K562 (cell line): Measurements from ENCODE around the gene VCX3B. TPM values are rescaled to one million over a fixed set of nuclear protein-coding genes. Genes with fewer than 3 reads are reported as not detected.

Experiments used
- ATAC-seq: fragments of 200-7000 bp; cut with Tn5 transposase; 3 replicates; pipeline ENCODE4 v1.9.1; 2020; ENCODE audit warnings: moderate library complexity
- BruUV-seq: library from RNA; stranded (reverse); fragments of 400-500 nt; replicated peaks from 2 replicates; lab custom pipeline; 2021; lab: Mats Ljungman, UMichigan
- CTCF ChIA-PET: fragments of 300-600 bp; formaldehyde crosslinking; extraction: SDS; loops from one replicate; lab custom pipeline; 2021; ENCODE audit warnings: low intra/inter-chr PET ratio; lab: Yijun Ruan, JAX
- POLR2A ChIA-PET: fragments of 300-600, 350-650 bp; sonication (Branson Sonifier 250); formaldehyde crosslinking; extraction: SDS; loops from one replicate; lab custom pipeline; 2021; ENCODE audit warnings: antibody characterized with exemption, inconsistent platforms; lab: Yijun Ruan, JAX
- DNase-seq, 4 experiments: peaks; one replicate each; pipeline versions ENCODE4 v3.0.0 to v3.0.0-alpha.2; 2011 to 2018; ENCODE audit warnings: low spot score in 3 of 4, mixed read lengths in 3 of 4; ENCODE audit errors: extremely low read depth in 1 of 4
- FAIRE-seq: peaks from 2 replicates; lab custom pipeline; 2011; peaks lifted over from hg19 to GRCh38; lab: Jason Lieb, UNC
- H2AFZ ChIP-seq: 2 replicates; pipeline ENCODE4 v1.6.0; 2011; ENCODE audit warnings: low read depth, low read length, control low read depth, inconsistent platforms
- H3K27ac ChIP-seq: fragments of 200-600 bp; 3 replicates; pipeline ENCODE4 v1.8.0; 2011; ENCODE audit warnings: low read depth, mild to moderate bottlenecking, control low read depth, inconsistent platforms, low read length, moderate library complexity, mixed read lengths; ENCODE audit errors: extremely low read depth
- H3K27me3 ChIP-seq, 2 experiments: fragments of 300-600 bp in 1 of 2; 2 replicates in 1 of 2; 3 replicates in 1 of 2; pipeline versions ENCODE4 v1.6.0 to v1.8.0; 2011; ENCODE audit warnings: inconsistent platforms in 2 of 2, low read length in 2 of 2, mild to moderate bottlenecking in 1 of 2, mixed read lengths in 1 of 2, moderate library complexity in 1 of 2; ENCODE audit not compliant: control insufficient read depth in 2 of 2, insufficient read depth in 2 of 2
- H3K36me3 ChIP-seq: fragments of 300-600 bp; 3 replicates; pipeline ENCODE4 v1.8.0; 2011; ENCODE audit warnings: mild to moderate bottlenecking, low read length, inconsistent platforms; ENCODE audit not compliant: control insufficient read depth, insufficient read depth
- H3K4me1 ChIP-seq, 2 experiments: fragments of 200-600 bp in 1 of 2; replicated peaks in 1 of 2; 2 replicates in 1 of 2; 3 replicates in 1 of 2; pipeline versions ENCODE4 v1.5.1 to v1.8.0; 2011; ENCODE audit warnings: inconsistent platforms in 2 of 2, low read length in 2 of 2, mild to moderate bottlenecking in 1 of 2, mixed read lengths in 1 of 2, moderate library complexity in 1 of 2; ENCODE audit not compliant: control insufficient read depth in 2 of 2, insufficient read depth in 2 of 2
- H3K4me2 ChIP-seq: 2 replicates; pipeline ENCODE4 v1.6.1; 2011; ENCODE audit warnings: low read length, control low read depth, inconsistent platforms, mixed read lengths; ENCODE audit not compliant: insufficient read depth
- H3K4me3 ChIP-seq: fragments of 200-600 bp; sonication (generic), shearing (Covaris generic); 2 replicates; pipeline ENCODE4 v1.5.1; 2016; ENCODE audit warnings: control low read depth, inconsistent platforms
- H3K79me2 ChIP-seq: fragments of 200-600 bp; 3 replicates; pipeline ENCODE4 v1.8.0; 2011; ENCODE audit warnings: low read length, inconsistent platforms; ENCODE audit not compliant: control insufficient read depth, insufficient read depth
- H3K9ac ChIP-seq, 2 experiments: 2 replicates each; pipeline versions ENCODE4 v1.6.0 to v1.6.1; 2011; ENCODE audit warnings: low read depth in 2 of 2, low read length in 2 of 2, control low read depth in 1 of 2, inconsistent platforms in 1 of 2, mild to moderate bottlenecking in 1 of 2, mixed read lengths in 1 of 2; ENCODE audit not compliant: insufficient read depth in 1 of 2
- H3K9me1 ChIP-seq: one replicate; pipeline ENCODE4 v1.6.0; 2011; ENCODE audit warnings: inconsistent platforms, mild to moderate bottlenecking, low read length, moderate library complexity; ENCODE audit not compliant: control insufficient read depth, insufficient read depth
- H3K9me3 ChIP-seq: replicated peaks from 2 replicates; pipeline ENCODE4 v1.5.1; 2011; ENCODE audit warnings: low read depth, low read length, inconsistent platforms; ENCODE audit not compliant: control insufficient read depth, insufficient read depth
- H4K20me1 ChIP-seq: replicated peaks from 2 replicates; pipeline ENCODE4 v1.6.1; 2011; ENCODE audit warnings: low read length, inconsistent platforms, mixed read lengths; ENCODE audit not compliant: control insufficient read depth, insufficient read depth
- ADNP ChIP-seq: fragments of 200-800 bp; sonication (Bioruptor generic); IDR thresholded peaks from 2 replicates; pipeline ENCODE4 v1.6.1; 2016; ENCODE audit warnings: missing genetic modification characterization, missing compliant biosample characterization
- HNRNPK ChIP-seq: fragments of 200-400 bp; formaldehyde crosslinking; IDR thresholded peaks from one replicate; pipeline ENCODE4 v1.6.1; 2018; ENCODE audit warnings: mild to moderate bottlenecking, low read depth, low read length; ENCODE audit not compliant: poor library complexity, severe bottlenecking
- MTA2 ChIP-seq: fragments of 450-650 bp; IDR thresholded peaks from 2 replicates; pipeline ENCODE4 v1.6.1; 2016; ENCODE audit warnings: low read depth
- SMC3 ChIP-seq: conservative IDR thresholded peaks from 2 replicates; pipeline ENCODE4 v1.6.1; 2011; ENCODE audit warnings: low read depth, low read length, improper control_type of control experiment; ENCODE audit not compliant: insufficient read depth
- TAF1 ChIP-seq: IDR thresholded peaks from 2 replicates; pipeline ENCODE4 v1.6.1; 2011; ENCODE audit warnings: mild to moderate bottlenecking, low read length, moderate library complexity; ENCODE audit not compliant: insufficient read depth, control insufficient read depth, severe bottlenecking; ENCODE audit errors: extremely low read depth
- in situ Hi-C: fragments of 300-500 bp; cut with MboI; formaldehyde crosslinking; loops from 4 replicates; pipeline ENCODE4 v1.15.0; 2018; ENCODE audit warnings: inconsistent platforms, mixed read lengths
- intact Hi-C: fragments of 100-400 bp; cut with micrococcal nuclease; formaldehyde crosslinking; loops from 2 replicates; pipeline ENCODE4 v1.14.2; 2022
- polyA plus RNA-seq, 8 experiments: library from polyadenylated mRNA; depleted of rRNA in 4 of 8; stranded (reverse) in 5 of 8; unstranded in 3 of 8; fragments of >200 nt; fragmentation: Nextera tagmentation in 2 of 8; fragmentation: Illumina TruSeq in 1 of 8; extraction: Ambion mirVana in 2 of 8; extraction: Trizol in 1 of 8; gene quantifications; 2 replicates each; pipeline versions ENCODE4 v1.2.1 to v1.2.3, GENCODE V29; 2011 to 2014; ENCODE audit warnings: inconsistent platforms in 1 of 8, missing spikeins in 1 of 8
- total RNA-seq, 7 experiments: library from RNA; depleted of rRNA in 6 of 7; stranded (reverse); fragments of >200 nt in 6 of 7; fragmentation: Illumina TruSeq in 2 of 7; extraction: Trizol in 2 of 7; gene quantifications; 2 replicates each; pipeline versions ENCODE4 v1.2.1 to v1.2.3, GENCODE V29; 2011 to 2021; ENCODE audit warnings: low replicate concordance in 1 of 7
- TF ChIP-seq, protein P1 (sequence below): fragments of 450-650 bp; IDR thresholded peaks from 2 replicates; pipeline ENCODE4 v1.6.1; 2018; ENCODE audit not compliant: partially characterized antibody

VCX3B gene
- total and polyA plus RNA-seq, 9 of the 15 experiments (the other 6 are each of a cell fraction or from before 2014, with no cell fraction given) = 0.27 to 14.6 (median 3.2) TPM

DNA sequence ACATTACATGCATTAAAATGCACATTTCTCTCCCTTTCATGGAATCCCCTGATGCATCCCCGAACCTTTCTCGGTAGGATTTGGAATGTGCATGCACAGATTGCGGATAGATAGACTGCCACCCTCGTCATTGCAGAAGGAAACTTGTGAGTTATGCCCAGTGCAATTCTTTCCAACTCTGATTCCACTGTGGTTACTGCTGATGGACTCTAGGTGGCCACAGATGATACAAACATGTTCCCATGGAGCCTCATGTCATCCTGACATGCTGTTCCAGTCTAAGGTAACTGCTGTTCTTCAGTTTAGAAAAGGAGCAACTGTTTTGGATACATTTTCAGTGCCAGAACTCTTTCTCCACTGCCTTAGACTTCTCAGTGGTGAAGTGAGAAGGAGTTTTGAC lies 9.1 kb upstream of the VCX3B start (continued):
- no peak for TF ChIP-seq MTA2
- TF ChIP-seq, all 486 proteins: peak for 0

DNA sequence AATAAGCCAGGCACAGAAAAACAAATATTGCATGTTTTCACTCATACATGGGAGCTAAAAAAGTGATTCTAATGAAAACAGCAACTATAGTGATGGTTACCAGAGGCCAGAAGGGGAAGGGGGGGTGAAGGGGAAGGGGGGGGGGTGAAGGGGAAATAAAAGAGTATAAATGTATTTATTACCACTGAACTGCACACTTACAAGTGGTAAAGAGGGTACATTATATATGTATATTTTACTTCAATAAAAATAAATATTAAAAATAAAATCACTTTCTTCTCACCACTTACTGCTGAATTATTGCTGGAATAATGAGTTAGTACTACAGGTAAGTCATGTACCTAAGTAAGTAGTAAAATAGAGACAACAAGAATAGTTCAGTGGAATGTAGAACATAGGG lies 2.1 kb upstream of the VCX3B start:
- no peaks in the 10 kb centered on the region for H3K9me3 ChIP-seq
- POLR2A ChIA-PET = no interaction called here
- H3K4me3 ChIP-seq = no peak overlapping the region
- no peak overlapping the region for H2AFZ ChIP-seq
- no TSS peak for BruUV-seq
- H3K4me2 ChIP-seq = no peak overlapping the region
- no peak overlapping the region for H3K27ac ChIP-seq
- no peaks in the 10 kb centered on the region for H3K27me3 ChIP-seq
- no peaks in the 10 kb centered on the region for H3K9me1 ChIP-seq
- TF ChIP-seq, protein P1, sequence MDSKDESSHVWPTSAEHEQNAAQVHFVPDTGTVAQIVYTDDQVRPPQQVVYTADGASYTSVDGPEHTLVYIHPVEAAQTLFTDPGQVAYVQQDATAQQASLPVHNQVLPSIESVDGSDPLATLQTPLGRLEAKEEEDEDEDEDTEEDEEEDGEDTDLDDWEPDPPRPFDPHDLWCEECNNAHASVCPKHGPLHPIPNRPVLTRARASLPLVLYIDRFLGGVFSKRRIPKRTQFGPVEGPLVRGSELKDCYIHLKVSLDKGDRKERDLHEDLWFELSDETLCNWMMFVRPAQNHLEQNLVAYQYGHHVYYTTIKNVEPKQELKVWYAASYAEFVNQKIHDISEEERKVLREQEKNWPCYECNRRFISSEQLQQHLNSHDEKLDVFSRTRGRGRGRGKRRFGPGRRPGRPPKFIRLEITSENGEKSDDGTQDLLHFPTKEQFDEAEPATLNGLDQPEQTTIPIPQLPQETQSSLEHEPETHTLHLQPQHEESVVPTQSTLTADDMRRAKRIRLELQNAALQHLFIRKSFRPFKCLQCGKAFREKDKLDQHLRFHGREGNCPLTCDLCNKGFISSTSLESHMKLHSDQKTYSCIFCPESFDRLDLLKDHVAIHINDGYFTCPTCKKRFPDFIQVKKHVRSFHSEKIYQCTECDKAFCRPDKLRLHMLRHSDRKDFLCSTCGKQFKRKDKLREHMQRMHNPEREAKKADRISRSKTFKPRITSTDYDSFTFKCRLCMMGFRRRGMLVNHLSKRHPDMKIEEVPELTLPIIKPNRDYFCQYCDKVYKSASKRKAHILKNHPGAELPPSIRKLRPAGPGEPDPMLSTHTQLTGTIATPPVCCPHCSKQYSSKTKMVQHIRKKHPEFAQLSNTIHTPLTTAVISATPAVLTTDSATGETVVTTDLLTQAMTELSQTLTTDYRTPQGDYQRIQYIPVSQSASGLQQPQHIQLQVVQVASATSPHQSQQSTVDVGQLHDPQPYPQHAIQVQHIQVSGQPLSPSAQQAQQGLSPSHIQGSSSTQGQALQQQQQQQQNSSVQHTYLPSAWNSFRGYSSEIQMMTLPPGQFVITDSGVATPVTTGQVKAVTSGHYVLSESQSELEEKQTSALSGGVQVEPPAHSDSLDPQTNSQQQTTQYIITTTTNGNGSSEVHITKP = no peak
- TF ChIP-seq ADNP (tag) = no peak
- no peak for TF ChIP-seq SMC3
- peak; percentile 89 for TF ChIP-seq HNRNPK
- TF ChIP-seq TAF1 = no peak
- TF ChIP-seq, all 486 proteins: peak for 1
- Histone ChIP-seq H4K20me1 (no peaks in the 10 kb centered on the region), H3K9ac (no peak overlapping the region), H3K79me2 (no peaks in the 10 kb centered on the region), H3K36me3 (no peaks in the 10 kb centered on the region), H3K4me1 (no peaks in the 10 kb centered on the region)
- DNase-seq (no peak), FAIRE-seq (no peak), ATAC-seq (no peak)
- in situ Hi-C loops = no loop called here
- intact Hi-C loops = no loop called here
- CTCF ChIA-PET = no interaction called here
